ENCODE measurements around the gene TAPBP.
"Not testable (repeated sequence)": the region's sequence is repeated elsewhere in the genome, so short reads cannot be mapped to it uniquely, and the experiment has no call there.

The TAPBP gene

GRCh38 chr6:33273924-33274902 lies 39.7 kb downstream of the TAPBP start:
- no peak for DNase-seq

- no peak for DNase-seq
Observed at GRCh38 chr6:33273129-33273923, 40.6 kb downstream of the TAPBP start.

- DNase-seq = no peak
Observed at GRCh38 chr6:33272275-33273128, 41.4 kb downstream of the TAPBP start.

GRCh38 chr6:33271468-33272274 lies 42.2 kb downstream of the TAPBP start, which contains the start of the genes RPS18 and VPS52:
Gene RPS18 (plus strand): TSS chr6:33272075. CDS start chr6:33272120, 45 bp downstream.
Gene VPS52 (minus strand): TSS chr6:33271876. CDS start chr6:33271675, 201 bp downstream.
- peak; percentile 96 to 98 for DNase-seq

GRCh38 chr6:33271117-33271467 lies 42.8 kb downstream of the TAPBP start:
- no peak for DNase-seq

- DNase-seq = no peak
Observed at GRCh38 chr6:33264015-33264414, 49.9 kb downstream of the TAPBP start.

- not testable (repeated sequence) for DNase-seq
Observed at GRCh38 chr6:33262490-33262889, 51.4 kb downstream of the TAPBP start.

- DNase-seq = no peak
Observed at GRCh38 chr6:33259032-33259431, 54.8 kb downstream of the TAPBP start.

GRCh38 chr6:33254591-33254990 lies 59.3 kb downstream of the TAPBP start:
- no peak for DNase-seq

GRCh38 chr6:33252759-33253158 lies 61.1 kb downstream of the TAPBP start:
- no peak for DNase-seq

- no peak for DNase-seq
Observed at GRCh38 chr6:33251395-33252012, 62.4 kb downstream of the TAPBP start.

GRCh38 chr6:33250731-33251130 lies 63.1 kb downstream of the TAPBP start:
- DNase-seq = no peak

GRCh38 chr6:33249732-33250630 lies 63.9 kb downstream of the TAPBP start:
- peak in 1 of 2 experiments; percentile 41 for DNase-seq

All from NCI-H526 (cell line).